Stomach smooth muscle (tissue), 2 donors: ENCODE results near the gene ELK1.
"Not testable (repeated sequence)": the region's sequence is repeated elsewhere in the genome, so short reads cannot be mapped to it uniquely, and the experiment has no call there.

Experiments
- H3K27ac ChIP-seq: one replicate; pipeline ENCODE4 v1.7.0; 2013; ENCODE audit warnings: mild to moderate bottlenecking, low read length, inconsistent platforms
- H3K27me3 ChIP-seq, 2 donors: one replicate each; pipeline ENCODE4 v1.7.0; 2013; ENCODE audit warnings: low read length in 2 of 2; ENCODE audit not compliant: insufficient read depth in 2 of 2, control insufficient read depth in 1 of 2
- H3K36me3 ChIP-seq, 2 donors: one replicate each; pipeline ENCODE4 v1.7.0; 2013; ENCODE audit warnings: low read length in 2 of 2; ENCODE audit not compliant: control insufficient read depth in 2 of 2, insufficient read depth in 2 of 2
- H3K4me1 ChIP-seq: one replicate; pipeline ENCODE4 v1.7.0; 2013; ENCODE audit warnings: low read length; ENCODE audit not compliant: control insufficient read depth, insufficient read depth
- H3K4me3 ChIP-seq, 2 donors: one replicate each; pipeline ENCODE4 v1.7.0; 2013; ENCODE audit warnings: low read length in 2 of 2
- H3K9ac ChIP-seq, 2 donors: one replicate each; pipeline ENCODE4 v1.7.0; 2013; ENCODE audit warnings: low read length in 2 of 2, mild to moderate bottlenecking in 1 of 2
- H3K9me3 ChIP-seq, 2 donors: one replicate each; pipeline ENCODE4 v1.7.0; 2013; ENCODE audit warnings: low read length in 2 of 2; ENCODE audit not compliant: control insufficient read depth in 2 of 2
- donor health status: healthy.
- donor health status: Pancreatic carcinoma.

ELK1 gene, protein sequence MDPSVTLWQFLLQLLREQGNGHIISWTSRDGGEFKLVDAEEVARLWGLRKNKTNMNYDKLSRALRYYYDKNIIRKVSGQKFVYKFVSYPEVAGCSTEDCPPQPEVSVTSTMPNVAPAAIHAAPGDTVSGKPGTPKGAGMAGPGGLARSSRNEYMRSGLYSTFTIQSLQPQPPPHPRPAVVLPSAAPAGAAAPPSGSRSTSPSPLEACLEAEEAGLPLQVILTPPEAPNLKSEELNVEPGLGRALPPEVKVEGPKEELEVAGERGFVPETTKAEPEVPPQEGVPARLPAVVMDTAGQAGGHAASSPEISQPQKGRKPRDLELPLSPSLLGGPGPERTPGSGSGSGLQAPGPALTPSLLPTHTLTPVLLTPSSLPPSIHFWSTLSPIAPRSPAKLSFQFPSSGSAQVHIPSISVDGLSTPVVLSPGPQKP

DNA sequence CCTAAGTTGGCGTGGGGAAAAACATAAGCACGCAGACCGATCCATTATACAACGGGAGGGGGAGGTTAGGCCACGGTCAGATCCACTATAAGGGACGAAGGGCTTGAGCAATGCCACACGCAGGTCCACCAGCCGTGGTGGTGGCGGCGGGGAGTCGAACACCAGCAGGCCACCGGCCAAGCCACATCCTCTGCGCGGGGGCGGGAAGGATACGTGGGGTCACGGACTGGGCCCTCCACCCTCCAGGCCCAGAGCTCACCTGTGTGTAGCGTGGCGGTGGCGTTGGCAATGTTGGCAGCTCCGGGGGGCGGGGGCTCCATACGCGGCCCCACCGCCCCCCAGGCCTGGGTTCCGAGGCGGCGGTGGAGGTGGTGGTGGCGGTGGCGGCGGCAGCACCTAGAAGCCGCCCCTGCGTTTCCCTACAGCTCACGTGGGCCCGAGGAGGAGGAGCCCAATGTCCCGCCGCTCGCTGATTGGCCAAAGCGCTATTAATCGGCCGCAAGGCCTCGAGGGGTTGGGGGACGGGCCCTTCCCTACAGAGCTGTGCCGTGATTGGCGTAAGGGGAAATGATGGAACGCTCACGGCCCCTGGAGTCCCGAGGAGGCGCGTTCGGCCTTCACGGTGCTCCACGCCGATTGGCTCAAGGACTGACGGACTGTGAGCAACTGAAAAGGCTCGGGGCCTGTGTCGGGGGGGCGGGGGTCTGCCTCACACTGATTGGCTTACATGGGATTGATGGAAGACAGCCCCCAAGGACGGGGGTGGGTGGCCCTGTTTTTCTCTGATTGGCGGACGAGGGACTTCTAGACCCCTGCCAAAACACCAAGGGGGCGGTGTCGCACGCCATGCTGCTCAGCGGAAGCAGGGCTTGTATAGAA is at the start of gene ELK1:
ELK1 (minus strand) TSS at position 400 of the 879 bp plus-strand sequence. CDS start 9,122 bp downstream, outside the sequence.
- no peaks in the 10 kb centered on the region for H3K9me3 ChIP-seq
- H3K36me3 ChIP-seq: peaks cover 4% of the 10 kb centered on the region in 2 donors
- H3K27ac ChIP-seq: peak within 1 kb of the TSS; percentile 58
- peak within 1 kb of the TSS; percentile 76 to 79 for H3K4me3 ChIP-seq
- peaks cover 11% of the 10 kb centered on the region for H3K4me1 ChIP-seq
- H3K9ac ChIP-seq: peak within 1 kb of the TSS; percentile 69 to 80
- H3K27me3 ChIP-seq: peaks cover 0 to 5% of the 10 kb centered on the region in 2 donors

DNA sequence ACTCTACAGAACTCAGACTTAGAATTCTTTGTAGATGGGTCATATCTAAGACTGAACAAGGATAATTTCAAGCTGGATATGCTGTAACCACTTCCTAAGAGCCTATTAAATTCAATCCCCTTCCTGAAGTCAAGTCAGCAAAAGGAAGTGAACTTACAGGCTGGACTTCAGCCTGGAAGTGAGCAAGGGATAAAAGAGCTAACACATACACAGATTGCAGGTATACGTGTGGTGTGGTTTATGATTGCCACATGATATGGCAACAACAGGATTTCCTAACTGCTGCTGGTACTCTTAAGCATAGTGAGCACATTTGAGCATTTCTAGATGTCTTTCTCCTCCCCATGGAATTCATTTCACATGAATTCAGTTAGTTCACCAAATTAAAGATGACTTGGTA is 46.8 kb upstream of the ELK1 start:
- Histone ChIP-seq H3K27me3 (peaks cover 0 to 2% of the 10 kb centered on the region in 2 donors), H3K4me1 (no peaks in the 10 kb centered on the region), H3K36me3 (no peaks in the 10 kb centered on the region), H3K27ac (no peak overlapping the region), H3K9ac (no peak overlapping the region), H3K4me3 (no peak overlapping the region), H3K9me3 (no peaks in the 10 kb centered on the region)

DNA sequence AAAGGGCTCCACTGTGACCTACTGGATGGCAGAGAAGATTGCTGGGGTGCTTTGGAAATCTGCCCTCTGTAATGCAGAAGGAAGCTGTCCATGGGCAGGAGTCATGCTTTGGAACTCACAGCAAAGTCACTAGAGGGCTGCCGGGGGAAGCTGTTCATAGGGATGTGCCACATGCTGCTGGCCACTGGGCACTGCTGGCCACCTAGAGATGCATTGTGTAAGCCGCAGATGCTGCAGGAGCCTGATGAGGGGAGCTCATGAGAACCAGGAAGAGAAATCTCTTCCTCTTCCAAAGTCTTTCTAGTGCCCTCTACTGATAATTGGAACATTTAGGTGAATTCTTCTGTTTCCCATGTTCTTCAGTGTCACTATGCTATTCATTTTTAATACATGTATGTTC is 39.8 kb upstream of the ELK1 start:
- Histone ChIP-seq H3K27ac (no peak overlapping the region), H3K4me3 (no peak overlapping the region), H3K4me1 (no peaks in the 10 kb centered on the region), H3K27me3 (peaks cover 0 to 6% of the 10 kb centered on the region in 2 donors), H3K9ac (no peak overlapping the region), H3K36me3 (no peaks in the 10 kb centered on the region), H3K9me3 (no peaks in the 10 kb centered on the region)

DNA sequence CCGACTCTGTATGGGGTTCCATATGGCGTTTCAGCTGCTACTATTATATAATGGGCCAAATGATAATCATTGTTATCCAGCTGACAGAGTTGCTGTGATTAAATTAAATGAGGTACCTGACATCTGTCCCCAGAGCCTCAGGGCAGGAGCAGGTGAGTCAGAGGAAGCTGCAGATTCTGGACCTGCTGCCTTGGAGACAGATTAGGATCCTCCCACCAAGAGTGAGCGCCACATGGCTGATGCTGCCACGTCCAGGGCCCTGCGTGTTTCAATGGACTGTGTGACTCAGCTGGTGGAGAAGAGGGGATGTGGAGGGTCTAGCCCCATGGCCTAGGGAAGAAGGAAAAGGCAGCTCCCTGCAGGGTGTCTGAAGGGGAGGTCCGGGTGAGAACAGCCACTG is 36.9 kb upstream of the ELK1 start:
- Histone ChIP-seq H3K36me3 (no peaks in the 10 kb centered on the region), H3K9ac (no peak overlapping the region), H3K27ac (no peak overlapping the region), H3K27me3 (peaks cover 0 to 11% of the 10 kb centered on the region in 2 donors), H3K4me1 (no peaks in the 10 kb centered on the region), H3K9me3 (no peaks in the 10 kb centered on the region), H3K4me3 (no peak overlapping the region)

DNA sequence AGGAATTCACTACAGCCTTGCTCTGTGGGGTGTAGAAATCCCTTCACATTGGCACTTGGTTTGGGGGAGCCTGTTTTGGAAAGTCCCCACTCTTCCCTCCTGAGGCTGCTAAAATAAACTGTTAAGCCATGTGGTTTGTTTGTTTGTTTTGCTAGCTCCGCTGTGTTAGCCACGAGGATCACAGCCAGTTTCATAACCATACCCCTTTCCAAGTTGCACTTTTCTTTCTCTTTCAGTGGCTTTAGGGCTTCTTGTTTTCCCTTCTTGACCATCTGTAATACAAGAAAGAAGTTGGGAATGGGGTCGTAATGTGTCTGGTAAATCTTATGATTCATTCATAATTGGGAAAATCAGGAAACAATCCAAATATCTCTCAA is 33.5 kb upstream of the ELK1 start:
- no peaks in the 10 kb centered on the region for H3K36me3 ChIP-seq
- peaks cover 0 to 11% of the 10 kb centered on the region in 2 donors for H3K27me3 ChIP-seq
- no peak overlapping the region for H3K27ac ChIP-seq
- H3K9ac ChIP-seq: no peak overlapping the region
- no peak overlapping the region for H3K4me3 ChIP-seq
- H3K9me3 ChIP-seq: no peaks in the 10 kb centered on the region
- no peaks in the 10 kb centered on the region for H3K4me1 ChIP-seq

DNA sequence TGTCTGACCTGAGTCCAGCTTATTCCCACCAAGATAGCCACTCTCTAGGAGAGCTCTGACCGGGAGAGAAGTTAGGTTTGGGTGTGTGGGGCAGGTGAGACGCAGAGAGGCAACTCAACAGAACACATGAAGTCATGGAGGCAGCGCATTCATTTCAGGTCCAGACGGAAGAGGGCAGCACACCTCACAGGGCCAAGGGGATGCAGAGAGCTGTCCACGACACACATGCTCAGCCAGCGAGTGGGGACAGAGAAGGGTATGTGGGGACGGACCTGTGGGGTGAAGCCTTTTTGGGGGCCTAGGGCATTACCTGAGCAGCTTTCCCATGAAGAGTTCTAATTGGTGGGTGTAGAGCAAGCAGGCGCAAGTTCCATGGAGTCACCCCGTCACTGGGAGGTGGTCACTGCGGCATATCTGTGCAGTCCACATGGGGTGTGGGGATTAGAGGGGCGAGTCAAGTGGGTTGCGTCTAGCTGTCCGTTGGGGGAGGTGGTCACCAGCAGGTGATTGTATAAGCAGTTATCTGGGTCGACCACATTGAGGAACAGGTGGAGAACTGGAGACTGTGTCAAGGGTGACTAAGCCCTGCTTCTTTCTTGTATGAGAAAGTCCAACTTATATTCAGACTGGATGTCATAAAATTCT is 32.9 kb upstream of the ELK1 start:
- Histone ChIP-seq H3K9me3 (no peaks in the 10 kb centered on the region), H3K27ac (no peak overlapping the region)

DNA sequence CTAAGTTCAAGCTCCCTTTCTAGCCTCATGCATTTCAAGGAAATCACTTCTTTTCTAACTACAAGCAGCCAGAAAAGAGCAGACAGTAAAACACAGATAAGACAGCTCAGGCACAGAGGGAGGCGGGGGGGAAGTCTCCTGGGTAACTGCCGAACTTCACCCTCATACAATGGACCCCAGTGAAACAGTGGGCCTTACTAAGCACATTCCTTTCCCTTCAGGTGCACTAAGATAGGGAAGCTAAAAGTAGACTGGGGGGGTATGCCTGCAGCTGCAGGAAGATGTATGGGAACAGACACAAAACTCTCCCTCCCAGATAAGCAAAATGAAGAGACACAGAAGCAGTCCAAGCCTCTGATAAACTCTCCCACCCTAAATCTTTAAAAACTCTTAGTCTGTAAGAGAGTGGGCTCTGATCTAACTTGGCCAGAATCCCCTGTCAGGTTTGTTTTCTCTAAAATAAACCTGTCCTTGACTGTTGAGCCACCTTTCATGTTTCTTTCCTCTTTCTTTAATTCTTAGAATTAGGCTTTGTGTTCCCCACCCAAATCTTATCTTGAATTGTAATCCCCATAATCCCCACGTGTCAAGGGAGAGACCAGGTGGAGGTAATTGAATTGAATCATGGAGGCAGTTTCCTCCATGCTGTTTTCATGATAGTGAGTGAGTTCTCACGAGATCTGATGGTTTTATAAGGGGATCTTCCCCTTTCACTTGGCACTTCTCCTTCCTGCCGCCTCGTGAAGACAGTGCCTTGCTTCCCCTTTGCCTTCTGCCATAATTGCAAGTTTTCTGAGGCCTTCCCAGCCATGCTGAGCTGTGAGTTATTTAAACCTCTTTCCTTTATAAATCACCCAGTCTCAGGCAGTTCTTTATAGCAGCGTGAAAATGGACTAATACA is 25.8 kb upstream of the ELK1 start:
- H3K4me1 ChIP-seq: not testable (repeated sequence)

More for the DNA sequence above, 32.9 kb upstream of the ELK1 start:
- H3K4me1 ChIP-seq: no peaks in the 10 kb centered on the region
- H3K4me3 ChIP-seq: no peak overlapping the region
- no peak overlapping the region for H3K9ac ChIP-seq
- peaks cover 0 to 11% of the 10 kb centered on the region in 2 donors for H3K27me3 ChIP-seq
- H3K36me3 ChIP-seq: no peaks in the 10 kb centered on the region

DNA sequence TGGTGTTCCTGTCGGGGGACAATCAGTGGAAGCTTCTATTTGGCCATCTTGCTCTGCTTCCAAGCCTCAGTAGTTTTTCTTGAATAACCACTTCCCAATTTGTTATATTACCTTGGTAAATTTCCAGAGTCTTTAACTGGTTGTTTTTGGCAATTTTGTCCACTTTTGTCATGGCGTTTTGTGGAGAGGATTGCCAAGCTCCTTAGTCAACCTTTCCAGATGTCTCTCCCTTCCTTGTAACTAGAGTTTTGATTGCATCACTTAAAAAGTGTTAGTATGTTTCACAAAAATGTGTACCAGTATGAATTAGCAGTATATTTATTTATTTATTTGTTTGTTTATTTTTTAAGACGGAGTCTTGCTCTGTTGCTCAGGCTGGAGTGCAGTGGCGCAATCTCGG is 24.4 kb upstream of the ELK1 start:
- Histone ChIP-seq H3K27me3 (peaks cover 0 to 9% of the 10 kb centered on the region in 2 donors), H3K36me3 (no peaks in the 10 kb centered on the region), H3K9ac (no peak overlapping the region), H3K4me3 (no peak overlapping the region), H3K27ac (no peak overlapping the region), H3K4me1 (no peaks in the 10 kb centered on the region), H3K9me3 (peaks cover 0 to 6% of the 10 kb centered on the region in 2 donors)

More for the DNA sequence above, 25.8 kb upstream of the ELK1 start:
- not testable (repeated sequence) for H3K4me3 ChIP-seq, H3K27me3 ChIP-seq, H3K36me3 ChIP-seq, H3K9me3 ChIP-seq, H3K27ac ChIP-seq, H3K9ac ChIP-seq

DNA sequence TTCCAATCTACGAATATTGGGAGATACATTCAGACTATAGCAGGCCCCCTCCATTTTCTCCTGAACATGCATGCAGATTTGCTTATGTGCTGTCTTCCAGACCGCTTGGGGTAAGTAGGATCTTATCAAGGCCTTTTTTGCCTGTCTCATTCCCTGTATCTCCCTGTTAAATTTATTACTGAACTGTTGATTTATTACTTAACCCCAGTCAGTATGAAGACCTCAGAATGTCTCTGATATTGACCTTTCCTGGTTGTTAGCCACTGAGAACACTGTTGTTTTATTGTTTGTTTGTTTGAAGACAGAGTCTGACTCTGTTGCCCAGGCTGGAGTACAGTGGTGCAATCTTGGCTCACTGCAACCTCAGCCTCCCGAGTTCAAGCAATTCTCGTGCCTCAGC is 15.4 kb upstream of the ELK1 start:
- not testable (repeated sequence) for H3K27ac ChIP-seq, H3K27me3 ChIP-seq, H3K9ac ChIP-seq, H3K36me3 ChIP-seq, H3K4me3 ChIP-seq, H3K9me3 ChIP-seq, H3K4me1 ChIP-seq

DNA sequence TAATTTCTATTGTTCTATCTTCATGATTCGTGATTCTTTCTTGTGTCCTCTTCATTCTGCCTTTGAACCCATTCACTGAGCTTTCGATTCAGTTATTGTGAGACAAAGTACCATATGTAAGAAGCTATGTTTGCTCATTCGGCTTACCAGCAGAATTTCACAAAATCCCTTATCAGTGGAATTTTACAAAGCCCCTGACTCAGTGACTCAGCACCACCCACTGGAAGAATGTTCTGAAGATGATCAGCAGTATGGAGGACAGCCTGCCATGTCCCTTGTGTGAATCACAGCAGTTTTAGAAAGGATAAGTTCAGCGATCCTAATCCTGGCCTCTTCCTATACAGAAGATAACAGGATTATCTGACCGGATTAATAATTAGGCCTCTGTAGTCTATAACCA is 14.4 kb upstream of the ELK1 start:
- H3K27ac ChIP-seq: no peak overlapping the region
- no peaks in the 10 kb centered on the region for H3K36me3 ChIP-seq
- H3K27me3 ChIP-seq: no peaks in the 10 kb centered on the region

More for the DNA sequence above, 14.4 kb upstream of the ELK1 start:
- Histone ChIP-seq H3K9me3 (no peaks in the 10 kb centered on the region), H3K4me1 (no peaks in the 10 kb centered on the region), H3K4me3 (no peak overlapping the region), H3K9ac (no peak overlapping the region)
